SJSA1 (cell line): ENCODE measurements around the gene PELI3. TPM values are rescaled to one million over a fixed set of nuclear protein-coding genes. Genes with fewer than 3 reads are reported as not detected.

Experiments
- DNase-seq, 2 experiments: peaks; one replicate each; pipeline ENCODE4 v3.0.0-alpha.2; 2015 to 2020; ENCODE audit warnings: low spot score in 2 of 2, low read depth in 1 of 2
- H3K27ac ChIP-seq: fragments of 250-450 bp; sonication (Bioruptor Pico); 2 replicates; pipeline ENCODE4 v1.5.1; 2020; ENCODE audit warnings: mild to moderate bottlenecking, moderate library complexity
- H3K27me3 ChIP-seq: fragments of 250-450 bp; sonication (Bioruptor Pico); replicated peaks from 2 replicates; pipeline ENCODE4 v1.5.1; 2020; ENCODE audit warnings: mild to moderate bottlenecking, moderate library complexity
- H3K36me3 ChIP-seq: fragments of 250-450 bp; sonication (Bioruptor Pico); 2 replicates; pipeline ENCODE4 v1.5.1; 2020; ENCODE audit warnings: mild to moderate bottlenecking
- H3K4me1 ChIP-seq: fragments of 250-450 bp; sonication (Bioruptor Pico); replicated peaks from 2 replicates; pipeline ENCODE4 v1.6.1; 2021; ENCODE audit warnings: mild to moderate bottlenecking
- H3K4me3 ChIP-seq: fragments of 250-450 bp; sonication (Bioruptor Pico); 2 replicates; pipeline ENCODE4 v1.5.1; 2020; ENCODE audit warnings: mild to moderate bottlenecking
- H3K9me3 ChIP-seq: fragments of 250-450 bp; sonication (Bioruptor Pico); replicated peaks from 2 replicates; pipeline ENCODE4 v1.5.1; 2020; ENCODE audit warnings: mild to moderate bottlenecking
- total RNA-seq: library from RNA; depleted of rRNA; stranded (reverse); fragments of >200 nt; shearing (Covaris generic); gene quantifications from 2 replicates; pipeline ENCODE4 v1.2.3, GENCODE V29; 2014; rRNA removed

PELI3 gene
- total RNA-seq, 1 experiment from 2014 or later, result 11.1 TPM

DNA sequence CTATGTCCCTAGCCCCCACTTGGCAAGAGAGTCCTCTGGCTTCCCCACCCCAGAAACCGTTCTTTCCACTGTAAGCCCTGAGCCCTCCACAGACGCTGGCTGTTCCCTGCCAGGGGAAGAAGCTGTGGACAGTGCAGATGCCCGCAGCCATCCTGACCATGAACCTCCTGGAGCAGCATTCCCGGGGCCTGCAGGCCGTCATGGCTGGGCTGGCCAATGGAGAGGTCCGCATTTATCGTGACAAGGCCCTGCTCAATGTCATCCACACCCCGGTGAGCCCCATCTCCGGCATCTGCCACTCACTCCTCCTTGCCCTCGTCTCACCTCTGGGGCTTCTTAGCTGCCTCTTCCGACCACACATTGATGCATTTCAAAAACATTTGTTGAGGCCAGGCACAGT, 56.9 kb downstream of the PELI3 start:
- DNase-seq, result no peak
- no peaks in the 10 kb centered on the region for H3K4me1 ChIP-seq
- H3K4me3 ChIP-seq, result no peak overlapping the region
- no peaks in the 10 kb centered on the region for H3K9me3 ChIP-seq
- no peak overlapping the region for H3K27ac ChIP-seq
- no peaks in the 10 kb centered on the region for H3K27me3 ChIP-seq
- H3K36me3 ChIP-seq, result peaks cover 39% of the 10 kb centered on the region

DNA sequence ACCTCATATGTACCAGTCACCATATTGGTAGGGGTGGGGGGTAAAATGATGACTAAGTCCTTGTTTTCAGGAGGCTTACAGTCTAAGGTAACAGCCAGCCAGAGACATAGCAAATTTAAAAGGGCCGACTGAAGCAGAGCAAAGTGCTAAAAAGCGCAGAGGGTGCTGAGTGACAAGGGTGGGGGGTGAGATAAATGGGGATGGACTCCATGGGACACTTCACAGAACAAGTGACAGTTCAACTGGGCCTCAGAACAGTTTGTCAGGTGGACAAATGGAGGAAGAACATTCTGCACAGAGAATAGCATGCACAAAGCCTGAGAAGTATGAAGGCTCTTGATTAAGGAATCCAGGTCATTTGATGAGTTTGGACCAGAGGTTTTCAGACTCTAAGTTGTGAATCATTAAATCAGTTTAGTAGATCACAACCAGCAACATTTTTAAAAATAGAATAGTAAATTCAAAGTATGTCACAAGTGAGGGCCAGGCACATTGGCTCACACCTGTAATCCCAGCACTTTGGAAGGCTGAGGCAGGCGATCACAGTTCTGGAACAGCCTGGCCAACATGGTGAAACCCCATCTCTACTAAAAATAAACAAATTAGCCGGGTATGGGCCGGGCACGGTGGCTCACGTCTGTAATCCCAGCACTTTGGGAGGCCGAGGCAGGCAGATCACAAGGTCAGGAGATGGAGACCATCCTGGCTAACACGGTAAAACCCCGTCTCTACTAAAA, 57.8 kb downstream of the PELI3 start:
- no peak for DNase-seq

More for the DNA sequence above, 57.8 kb downstream of the PELI3 start:
- H3K4me3 ChIP-seq, result no peak overlapping the region
- H3K27me3 ChIP-seq, result no peaks in the 10 kb centered on the region
- no peaks in the 10 kb centered on the region for H3K9me3 ChIP-seq
- H3K27ac ChIP-seq, result no peak overlapping the region
- H3K4me1 ChIP-seq, result no peaks in the 10 kb centered on the region
- peaks cover 33% of the 10 kb centered on the region for H3K36me3 ChIP-seq

Other genes with a start within 250 kb of the PELI3 start
- 54.1 and 92.6 TPM in 2 replicates for gene KLC2, start 209.2 kb upstream of the PELI3 start, total RNA-seq
- 290 and 334 TPM in 2 replicates for gene RAB1B, start 198.3 kb upstream of the PELI3 start, total RNA-seq
- gene CNIH2, start 188.7 kb upstream of the PELI3 start, total RNA-seq, result 2.8 and 6.2 TPM in 2 replicates
- gene YIF1A, start 177.8 kb upstream of the PELI3 start, total RNA-seq, result 162 and 245 TPM in 2 replicates
- gene TMEM151A, start 175.0 kb upstream of the PELI3 start, total RNA-seq, result 0.60 and 0.61 TPM in 2 replicates
- 576 and 629 TPM in 2 replicates for gene CD248, start 149.9 kb upstream of the PELI3 start, total RNA-seq
- gene RIN1, start 130.5 kb upstream of the PELI3 start, total RNA-seq, result 44.9 and 58.0 TPM in 2 replicates
- 170 and 189 TPM in 2 replicates for gene BRMS1, start 121.8 kb upstream of the PELI3 start, total RNA-seq
- gene B4GAT1, start 119.3 kb upstream of the PELI3 start, total RNA-seq, result 44.1 and 46.5 TPM in 2 replicates
- gene SLC29A2, start 95.1 kb upstream of the PELI3 start, total RNA-seq, result not detected in 2 replicates
- gene NPAS4, start 45.9 kb upstream of the PELI3 start, total RNA-seq, result 1.3 and 2.2 TPM in 2 replicates
- 186 and 201 TPM in 2 replicates for gene MRPL11, start 28.1 kb upstream of the PELI3 start, total RNA-seq
- gene DPP3, start 13.5 kb downstream of the PELI3 start, total RNA-seq, result 140 and 146 TPM in 2 replicates
- gene BBS1, start 43.7 kb downstream of the PELI3 start, total RNA-seq, result 28.7 and 38.8 TPM in 2 replicates
- gene ZDHHC24, start 79.1 kb downstream of the PELI3 start, total RNA-seq, result 17.9 and 18.3 TPM in 2 replicates
- gene ACTN3, start 80.0 kb downstream of the PELI3 start, total RNA-seq, result not detected in 2 replicates
- 4.9 and 5.6 TPM in 2 replicates for gene CTSF, start 101.7 kb downstream of the PELI3 start, total RNA-seq
- gene CCDC87, start 126.2 kb downstream of the PELI3 start, total RNA-seq, result 0.34 TPM in 1 of 2 replicates, not detected in the other
- gene CCS, start 126.3 kb downstream of the PELI3 start, total RNA-seq, result 44.8 and 46.6 TPM in 2 replicates
- gene RBM14, start 149.7 kb downstream of the PELI3 start, total RNA-seq, result 33.1 and 57.8 TPM in 2 replicates
- gene RBM4, start 171.8 kb downstream of the PELI3 start, total RNA-seq, result 136 and 170 TPM in 2 replicates
- 39.7 and 47.8 TPM in 2 replicates for gene RBM4B, start 211.0 kb downstream of the PELI3 start, total RNA-seq